Lower leg skin (tissue), 3 donors: Measurements from ENCODE around the gene UBE2Q1.

Experiments used
- CTCF ChIP-seq, 3 donors: fragments of 450-650 bp; IDR thresholded peaks; one replicate each; pipeline ENCODE4 v1.5.1; 2016; ENCODE audit warnings: antibody characterized with exemption in 3 of 3, mild to moderate bottlenecking in 3 of 3, moderate library complexity in 2 of 3
- POLR2A ChIP-seq, 2 donors: fragments of 450-650 bp; IDR thresholded peaks; one replicate each; pipeline ENCODE4 v1.6.1; 2016 to 2017; ENCODE audit warnings: antibody characterized with exemption in 2 of 2, mild to moderate bottlenecking in 1 of 2, moderate library complexity in 1 of 2

GRCh38 chr1:154547105-154547732 lies 11.2 kb downstream of the UBE2Q1 start:
- no peak for TF ChIP-seq CTCF (IDR thresholded peaks at IDR 0.05)
- TF ChIP-seq POLR2A (IDR thresholded peaks at IDR 0.05) = no peak
